Endothelial cell (in vitro differentiated cells): ENCODE measurements around the gene SLC25A33. TPM values are rescaled to one million over a fixed set of nuclear protein-coding genes. Genes with fewer than 3 reads are reported as not detected.

Source experiments
- DNase-seq: peaks from one replicate; pipeline ENCODE4 v3.0.0; 2021; ENCODE audit warnings: low spot score
- H3K27ac Mint-ChIP-seq: one replicate; pipeline ENCODE4 v1.8.0; 2021; ENCODE audit warnings: mixed read lengths, inconsistent platforms; ENCODE audit not compliant: unreplicated experiment
- H3K27me3 Mint-ChIP-seq: one replicate; pipeline ENCODE4 v1.8.0; 2021; ENCODE audit warnings: mild to moderate bottlenecking, moderate library complexity, mixed read lengths, inconsistent platforms; ENCODE audit not compliant: unreplicated experiment
- H3K36me3 Mint-ChIP-seq: one replicate; pipeline ENCODE4 v1.8.0; 2021; ENCODE audit warnings: mild to moderate bottlenecking, low read depth, mixed read lengths, inconsistent platforms; ENCODE audit not compliant: unreplicated experiment
- H3K4me1 Mint-ChIP-seq: one replicate; pipeline ENCODE4 v1.8.0; 2021; ENCODE audit warnings: mild to moderate bottlenecking, mixed read lengths, inconsistent platforms; ENCODE audit not compliant: unreplicated experiment
- H3K4me3 Mint-ChIP-seq: one replicate; pipeline ENCODE4 v1.8.0; 2021; ENCODE audit warnings: mild to moderate bottlenecking, mixed read lengths, inconsistent platforms; ENCODE audit not compliant: unreplicated experiment
- H3K9me3 Mint-ChIP-seq: one replicate; pipeline ENCODE4 v1.8.0; 2021; ENCODE audit warnings: mixed read lengths, inconsistent platforms; ENCODE audit not compliant: unreplicated experiment
- total RNA-seq: library from RNA; stranded (reverse); fragmentation: NEBNext Ultra II Directional; extraction: Animal tissue kit (Norgen Biotek cat#: 25700); gene quantifications from one replicate; pipeline ENCODE4 v1.2.1, GENCODE V29; 2021; ENCODE audit not compliant: unreplicated experiment
- TF ChIP-seq, protein P1 (sequence below): fragments of 200-600 bp; sonication (generic); IDR thresholded peaks from one replicate; pipeline ENCODE4 v1.5.0; 2021; ENCODE audit warnings: antibody characterized with exemption; ENCODE audit not compliant: unreplicated experiment

The SLC25A33 gene
- total RNA-seq, 1 donor from 2014 or later = 4.2 TPM

- H3K9me3 Mint-ChIP-seq = no peaks in the 10 kb centered on the region
- no peak overlapping the region for H3K27ac Mint-ChIP-seq
- H3K4me3 Mint-ChIP-seq = no peak overlapping the region
- DNase-seq = no peak
- H3K4me1 Mint-ChIP-seq = no peaks in the 10 kb centered on the region
- peaks cover 4% of the 10 kb centered on the region for H3K36me3 Mint-ChIP-seq
- H3K27me3 Mint-ChIP-seq = peaks cover 5% of the 10 kb centered on the region
- TF ChIP-seq, protein P1, sequence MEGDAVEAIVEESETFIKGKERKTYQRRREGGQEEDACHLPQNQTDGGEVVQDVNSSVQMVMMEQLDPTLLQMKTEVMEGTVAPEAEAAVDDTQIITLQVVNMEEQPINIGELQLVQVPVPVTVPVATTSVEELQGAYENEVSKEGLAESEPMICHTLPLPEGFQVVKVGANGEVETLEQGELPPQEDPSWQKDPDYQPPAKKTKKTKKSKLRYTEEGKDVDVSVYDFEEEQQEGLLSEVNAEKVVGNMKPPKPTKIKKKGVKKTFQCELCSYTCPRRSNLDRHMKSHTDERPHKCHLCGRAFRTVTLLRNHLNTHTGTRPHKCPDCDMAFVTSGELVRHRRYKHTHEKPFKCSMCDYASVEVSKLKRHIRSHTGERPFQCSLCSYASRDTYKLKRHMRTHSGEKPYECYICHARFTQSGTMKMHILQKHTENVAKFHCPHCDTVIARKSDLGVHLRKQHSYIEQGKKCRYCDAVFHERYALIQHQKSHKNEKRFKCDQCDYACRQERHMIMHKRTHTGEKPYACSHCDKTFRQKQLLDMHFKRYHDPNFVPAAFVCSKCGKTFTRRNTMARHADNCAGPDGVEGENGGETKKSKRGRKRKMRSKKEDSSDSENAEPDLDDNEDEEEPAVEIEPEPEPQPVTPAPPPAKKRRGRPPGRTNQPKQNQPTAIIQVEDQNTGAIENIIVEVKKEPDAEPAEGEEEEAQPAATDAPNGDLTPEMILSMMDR = no peak
Measured at GRCh38 chr1:9607352-9607751, 68.1 kb downstream of the SLC25A33 start.

DNA sequence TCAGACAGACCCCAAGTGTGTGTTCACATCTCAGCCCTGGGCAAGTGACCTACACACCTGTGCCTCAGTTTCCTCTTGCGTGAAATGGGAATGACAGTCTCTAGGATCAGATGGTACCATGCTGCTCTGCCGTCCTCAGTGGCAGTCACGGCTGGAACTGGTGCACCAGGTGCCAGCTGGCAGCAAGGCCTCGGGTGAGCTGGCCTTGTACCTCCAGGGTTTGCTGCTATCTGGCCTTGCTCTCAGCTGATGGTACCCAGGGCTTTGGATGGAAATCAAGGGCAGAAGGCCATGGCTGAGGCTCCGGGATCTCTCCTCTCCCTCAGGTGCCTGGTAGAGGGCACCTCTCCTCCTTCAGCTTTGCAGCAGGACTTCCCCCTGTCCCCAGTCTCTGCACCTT is 70.7 kb downstream of the SLC25A33 start:
- Mint-ChIP-seq H3K9me3 (no peaks in the 10 kb centered on the region), H3K36me3 (no peaks in the 10 kb centered on the region), H3K27ac (no peak overlapping the region), H3K27me3 (peaks cover 6% of the 10 kb centered on the region), H3K4me1 (no peaks in the 10 kb centered on the region), H3K4me3 (no peak overlapping the region)
- TF ChIP-seq, protein P1 = no peak
- DNase-seq = no peak

DNA sequence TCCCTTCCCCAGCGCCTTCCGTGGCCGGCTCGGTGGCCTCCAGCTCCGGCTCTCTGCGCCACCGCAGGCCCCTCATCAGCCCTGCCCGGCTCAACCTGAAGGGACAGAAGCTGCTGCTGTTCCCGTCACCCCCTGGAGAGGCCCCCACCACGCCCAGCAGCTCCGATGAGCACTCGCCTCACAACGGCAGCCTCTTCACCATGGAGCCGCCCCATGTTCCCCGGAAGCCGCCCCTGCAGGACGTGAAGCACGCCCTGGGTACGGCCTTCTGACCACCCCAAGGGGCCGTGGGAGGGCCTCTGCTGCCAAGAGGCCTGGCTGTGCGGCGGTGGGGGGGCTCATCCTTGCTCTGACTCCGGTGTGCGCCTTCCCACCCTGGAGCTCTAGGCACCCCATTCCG is 71.3 kb downstream of the SLC25A33 start:
- no peaks in the 10 kb centered on the region for H3K36me3 Mint-ChIP-seq
- no peaks in the 10 kb centered on the region for H3K9me3 Mint-ChIP-seq
- no peak overlapping the region for H3K27ac Mint-ChIP-seq
- DNase-seq = no peak
- H3K4me1 Mint-ChIP-seq = no peaks in the 10 kb centered on the region
- H3K4me3 Mint-ChIP-seq = no peak overlapping the region
- peaks cover 6% of the 10 kb centered on the region for H3K27me3 Mint-ChIP-seq
- TF ChIP-seq, protein P1 = no peak

DNA sequence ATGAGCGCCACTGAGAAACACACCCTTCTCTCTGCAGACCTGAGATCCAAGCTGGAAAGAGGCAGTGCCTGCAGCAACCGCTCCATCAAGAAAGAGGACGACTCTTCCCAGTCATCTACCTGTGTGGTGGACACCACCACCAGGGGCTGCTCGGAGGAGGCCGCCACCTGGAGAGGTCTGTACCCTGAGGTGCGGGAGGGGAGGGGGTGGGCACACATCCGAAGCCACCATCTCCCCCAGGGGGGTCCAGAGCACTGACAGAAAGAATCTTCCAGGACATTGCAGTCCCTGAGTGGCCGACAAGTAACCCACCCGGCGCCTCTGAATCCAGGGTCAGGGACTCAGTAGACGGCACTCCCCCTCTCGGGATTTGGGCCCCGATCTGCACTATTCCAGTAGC is 72.5 kb downstream of the SLC25A33 start:
- H3K4me1 Mint-ChIP-seq = no peaks in the 10 kb centered on the region
- peaks cover 6% of the 10 kb centered on the region for H3K27me3 Mint-ChIP-seq
- no peaks in the 10 kb centered on the region for H3K36me3 Mint-ChIP-seq
- H3K9me3 Mint-ChIP-seq = no peaks in the 10 kb centered on the region
- TF ChIP-seq, protein P1 = no peak
- H3K27ac Mint-ChIP-seq = no peak overlapping the region
- no peak overlapping the region for H3K4me3 Mint-ChIP-seq
- DNase-seq = no peak

DNA sequence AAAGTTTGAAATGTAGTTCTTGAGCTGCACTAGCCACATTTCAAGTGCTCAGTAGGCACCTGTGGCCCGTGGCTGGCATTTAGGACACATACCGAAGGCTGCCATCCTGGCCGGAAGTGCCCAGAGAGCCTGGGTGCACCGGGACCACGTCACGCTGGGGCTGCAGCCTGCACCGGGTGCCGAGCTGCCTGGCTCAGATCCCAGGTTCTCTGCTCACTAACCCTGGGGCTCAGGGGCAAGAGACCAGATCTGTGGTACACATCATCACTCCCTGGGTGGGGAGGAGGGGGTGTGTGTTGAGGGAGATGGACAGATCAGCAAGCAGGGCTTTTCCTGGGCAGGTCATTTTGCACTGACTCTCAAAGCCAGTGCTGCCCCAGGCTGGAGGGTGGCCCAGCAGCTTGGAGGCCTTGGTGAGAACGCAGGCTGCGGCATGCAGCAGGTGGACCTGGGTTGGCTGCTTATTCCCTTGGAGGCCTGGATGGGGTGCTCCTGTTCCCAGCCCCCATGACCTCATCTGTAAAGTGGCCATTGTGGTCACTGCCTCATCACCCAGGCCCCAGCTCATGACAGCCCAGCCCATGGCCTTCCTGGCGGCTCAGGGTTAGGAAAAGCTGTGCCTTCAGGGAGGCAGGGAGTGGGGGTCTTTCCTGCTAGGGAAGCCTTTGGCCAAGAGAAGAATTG is 73.0 kb downstream of the SLC25A33 start:
- Mint-ChIP-seq H3K4me3 (no peak overlapping the region), H3K36me3 (no peaks in the 10 kb centered on the region), H3K27ac (no peak overlapping the region), H3K27me3 (peaks cover 6% of the 10 kb centered on the region), H3K4me1 (no peaks in the 10 kb centered on the region), H3K9me3 (no peaks in the 10 kb centered on the region)
- TF ChIP-seq, protein P1 = no peak
- DNase-seq = no peak
